IPS-18c (cell line): ENCODE results near the gene SLC25A12.
"Not testable (repeated sequence)": the region's sequence is repeated elsewhere in the genome, so short reads cannot be mapped to it uniquely, and the experiment has no call there.

ENCODE experiments used
- H3K4me3 ChIP-seq: 2 replicates; pipeline ENCODE4 v1.7.0; 2013; ENCODE audit warnings: low read depth, mild to moderate bottlenecking, low read length, moderate library complexity; ENCODE audit not compliant: insufficient read depth
- H3K9me3 ChIP-seq: one replicate; pipeline ENCODE4 v1.6.1; 2013; ENCODE audit warnings: mild to moderate bottlenecking, low read length, moderate library complexity; ENCODE audit not compliant: control insufficient read depth, insufficient read depth

Gene SLC25A12

DNA sequence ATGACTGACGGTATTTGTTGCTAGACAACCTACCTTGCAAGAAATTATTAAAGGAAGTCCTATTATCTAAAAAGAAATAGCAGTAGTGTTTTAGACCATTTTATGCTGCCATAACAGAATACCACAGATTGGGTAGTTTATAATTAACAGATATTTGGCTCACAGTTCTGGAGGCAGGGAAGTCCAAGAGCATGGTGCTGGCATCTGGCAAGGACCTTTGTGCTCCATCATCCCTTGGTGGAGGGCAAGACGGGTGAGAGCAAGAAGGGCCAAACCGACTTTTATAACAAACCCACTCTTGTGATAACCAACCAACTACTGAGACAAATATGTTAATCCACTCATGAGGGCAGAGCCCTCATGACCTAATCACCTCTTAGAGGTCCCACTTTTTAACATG is 115.5 kb downstream of the SLC25A12 start:
- H3K4me3 ChIP-seq, result no peak overlapping the region
- H3K9me3 ChIP-seq, result peaks cover 5% of the 10 kb centered on the region

- not testable (repeated sequence) for H3K9me3 ChIP-seq, H3K4me3 ChIP-seq
Observed at GRCh38 chr2:171774581-171774980, 119.5 kb downstream of the SLC25A12 start.

DNA sequence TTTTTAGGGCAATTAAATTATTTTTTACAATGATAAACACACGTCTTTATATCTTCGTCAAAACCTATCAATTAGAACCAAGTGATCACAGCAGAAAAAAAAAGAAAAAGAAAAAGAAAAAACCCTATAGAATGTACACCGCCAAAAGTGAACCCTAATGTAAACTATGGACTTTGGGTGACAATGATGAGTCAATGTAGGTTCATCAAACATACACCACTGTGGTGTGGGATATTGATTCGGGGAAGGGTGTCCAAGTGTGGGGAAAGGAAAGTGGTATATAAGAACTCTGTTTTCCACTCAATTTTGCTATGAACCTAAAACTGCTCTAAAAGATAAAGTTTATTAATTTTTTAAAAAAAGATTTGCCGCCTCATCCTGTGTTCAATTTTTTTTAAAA is 121.7 kb downstream of the SLC25A12 start:
- no peak overlapping the region for H3K4me3 ChIP-seq
- H3K9me3 ChIP-seq, result peaks cover 5% of the 10 kb centered on the region

GRCh38 chr2:171771463-171771862 is 122.6 kb downstream of the SLC25A12 start:
- Histone ChIP-seq H3K4me3 (no peak overlapping the region), H3K9me3 (peaks cover 5% of the 10 kb centered on the region)

- H3K9me3 ChIP-seq, result no peaks in the 10 kb centered on the region
- H3K4me3 ChIP-seq, result no peak overlapping the region
Observed at GRCh38 chr2:171763602-171764001, 130.4 kb downstream of the SLC25A12 start.

GRCh38 chr2:171762879-171763573 is 131.0 kb downstream of the SLC25A12 start:
- no peaks in the 10 kb centered on the region for H3K9me3 ChIP-seq
- H3K4me3 ChIP-seq, result no peak overlapping the region

GRCh38 chr2:171761176-171761575 is 132.9 kb downstream of the SLC25A12 start:
- not testable (repeated sequence) for H3K9me3 ChIP-seq, H3K4me3 ChIP-seq

- not testable (repeated sequence) for H3K4me3 ChIP-seq, H3K9me3 ChIP-seq
Observed at GRCh38 chr2:171758762-171759161, 135.3 kb downstream of the SLC25A12 start.

DNA sequence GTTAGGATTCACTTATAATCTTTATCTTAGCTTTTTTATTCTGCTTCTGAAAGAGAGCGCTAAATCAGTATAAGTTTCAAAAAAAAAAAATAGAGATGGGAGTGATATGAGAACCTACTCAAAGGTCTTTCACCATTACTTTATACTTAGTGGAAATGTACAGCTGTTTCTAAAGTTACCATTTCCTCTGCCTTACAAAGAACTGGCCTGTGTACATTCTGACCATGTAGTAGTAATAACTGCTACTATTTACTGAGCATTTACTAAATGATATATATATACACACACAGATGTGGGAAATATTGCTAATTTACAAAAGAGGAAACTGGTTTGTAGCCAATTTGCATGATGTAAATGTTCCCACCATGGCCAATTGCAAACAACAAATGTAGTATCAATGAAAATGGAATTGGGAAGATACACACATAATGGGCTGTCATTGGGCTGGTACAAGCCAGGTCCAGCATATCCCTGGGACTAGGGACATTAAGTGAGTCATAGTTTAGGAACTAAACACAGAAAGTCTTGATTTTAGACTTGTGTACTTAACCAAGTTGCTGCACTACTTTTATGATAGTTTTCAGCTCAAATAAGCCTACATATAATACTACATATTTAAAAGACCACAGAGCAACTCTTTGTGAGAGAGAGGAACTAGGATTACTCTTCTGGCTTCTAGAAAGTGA is 139.6 kb downstream of the SLC25A12 start:
- Histone ChIP-seq H3K4me3 (no peak overlapping the region), H3K9me3 (no peaks in the 10 kb centered on the region)

DNA sequence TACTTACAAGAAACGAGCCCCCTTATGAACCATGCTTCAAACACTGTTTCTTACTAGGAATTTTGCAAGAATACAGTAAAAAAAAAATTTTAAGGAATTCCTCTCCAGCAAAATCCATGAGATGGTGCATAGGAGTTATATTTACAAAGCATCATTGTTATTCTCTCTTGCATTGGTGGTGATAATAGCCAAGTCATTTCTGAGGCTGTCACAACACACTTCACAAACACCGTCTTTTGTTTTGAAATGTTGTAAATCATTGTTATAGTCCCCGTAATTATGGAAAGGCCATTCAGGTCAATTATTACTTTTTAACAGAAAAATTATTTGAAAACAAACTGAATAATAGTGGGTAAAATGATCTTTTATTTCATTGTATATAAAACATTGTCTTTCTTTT is 146.7 kb downstream of the SLC25A12 start:
- Histone ChIP-seq H3K4me3 (no peak overlapping the region), H3K9me3 (no peaks in the 10 kb centered on the region)

GRCh38 chr2:171745806-171746205 is 148.2 kb downstream of the SLC25A12 start:
- H3K4me3 ChIP-seq, result no peak overlapping the region

DNA sequence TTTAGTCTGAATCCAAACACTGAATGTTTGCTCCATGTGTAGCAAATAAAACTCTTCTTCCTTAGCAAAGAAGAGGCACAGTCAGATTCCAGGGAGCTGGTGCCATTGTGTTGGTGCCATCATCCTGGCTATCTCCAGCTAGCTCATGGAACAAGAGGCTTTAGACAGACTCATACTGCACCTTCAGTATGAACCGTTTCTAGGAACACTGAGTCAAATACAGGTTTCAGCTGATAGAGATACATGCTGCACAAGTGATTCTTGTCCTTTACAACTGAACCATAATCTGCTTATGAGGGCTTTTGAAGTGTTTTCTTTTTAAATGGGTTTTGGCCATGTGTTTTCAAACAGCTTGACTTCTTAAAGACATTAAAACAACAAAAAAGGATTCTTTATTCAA is 148.9 kb downstream of the SLC25A12 start:
- H3K9me3 ChIP-seq, result no peaks in the 10 kb centered on the region
- no peak overlapping the region for H3K4me3 ChIP-seq

More at GRCh38 chr2:171745806-171746205, 148.2 kb downstream of the SLC25A12 start:
- no peaks in the 10 kb centered on the region for H3K9me3 ChIP-seq

GRCh38 chr2:171742760-171743159 is 151.3 kb downstream of the SLC25A12 start:
- no peaks in the 10 kb centered on the region for H3K9me3 ChIP-seq

GRCh38 chr2:171741189-171741588 is 152.9 kb downstream of the SLC25A12 start:
- H3K4me3 ChIP-seq, result no peak overlapping the region
- no peaks in the 10 kb centered on the region for H3K9me3 ChIP-seq

More at GRCh38 chr2:171742760-171743159, 151.3 kb downstream of the SLC25A12 start:
- H3K4me3 ChIP-seq, result no peak overlapping the region

DNA sequence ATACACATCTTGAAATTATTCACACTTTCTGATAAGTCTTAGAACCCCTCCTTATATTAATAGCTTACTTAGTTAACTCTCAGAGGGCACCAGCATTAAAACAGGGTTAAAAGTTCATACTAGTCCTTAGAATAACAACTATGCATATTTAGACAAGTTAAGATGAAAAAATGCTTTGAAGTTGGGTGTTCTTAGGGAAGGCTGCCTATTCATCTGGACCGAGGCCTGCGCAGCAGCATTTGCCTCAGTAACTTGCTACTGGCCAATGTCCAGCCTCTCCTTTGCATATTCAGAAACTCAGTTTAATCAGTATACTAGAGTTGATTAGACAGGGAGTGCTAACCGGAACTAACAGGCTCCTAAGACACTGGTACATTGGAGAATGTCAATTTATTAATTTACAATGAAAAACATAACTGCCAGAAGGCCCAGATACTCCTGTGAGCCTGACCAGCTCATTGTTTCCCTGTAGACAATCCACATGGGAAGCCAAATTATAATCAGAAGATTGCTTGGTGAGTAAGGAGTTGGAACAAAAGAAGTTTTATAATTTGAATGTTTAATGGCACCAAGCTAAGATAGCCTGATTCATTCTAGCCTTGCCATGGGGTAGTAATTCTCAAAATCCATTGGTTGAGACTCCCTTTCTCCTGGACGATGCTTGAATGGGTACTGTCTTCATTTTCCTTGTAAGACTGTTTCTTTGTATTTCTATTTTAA is 157.9 kb downstream of the SLC25A12 start:
- Histone ChIP-seq H3K9me3 (no peaks in the 10 kb centered on the region), H3K4me3 (no peak overlapping the region)
